PC-9 (cell line): ENCODE data around the gene SLIT1. TPM values are rescaled to one million over a fixed set of nuclear protein-coding genes. Genes with fewer than 3 reads are reported as not detected.

ENCODE experiments used
- BruUV-seq: library from RNA; stranded (reverse); fragments of 400-500 nt; replicated peaks from 2 replicates; lab custom pipeline; 2021; lab: Mats Ljungman, UMichigan
- CTCF ChIA-PET: fragments of 300-600 bp; sonication (Branson Sonifier 250); formaldehyde crosslinking; loops from one replicate; lab custom pipeline; 2022; ENCODE audit warnings: antibody characterized with exemption; lab: Charles Lee
- POLR2A ChIA-PET: fragments of 300-600 bp; sonication (Branson Sonifier 250); formaldehyde crosslinking; loops from one replicate; lab custom pipeline; 2022; ENCODE audit warnings: antibody characterized with exemption; ENCODE audit not compliant: unreplicated experiment; lab: Charles Lee
- DNase-seq, 2 experiments: peaks; one replicate each; pipeline versions ENCODE4 v3.0.0 to v3.0.0-alpha.2; 2015 to 2022; ENCODE audit warnings: mixed read lengths in 1 of 2
- H2AFZ ChIP-seq: fragments of 200-600 bp; sonication (generic); 2 replicates; pipeline ENCODE4 v1.8.1; 2017; ENCODE audit warnings: antibody characterized with exemption
- H3F3A ChIP-seq: fragments of 200-600 bp; sonication (generic); 2 replicates; pipeline ENCODE4 v1.8.1; 2017; ENCODE audit warnings: antibody characterized with exemption, mild to moderate bottlenecking, low read depth; ENCODE audit not compliant: insufficient read depth
- H3K27ac ChIP-seq: fragments of 200-600 bp; sonication (generic); 2 replicates; pipeline ENCODE4 v1.6.1; 2016; ENCODE audit warnings: mixed run types
- H3K27me3 ChIP-seq: fragments of 200-600 bp; sonication (generic); 2 replicates; pipeline ENCODE4 v1.6.1; 2016; ENCODE audit warnings: low read depth, mixed run types; ENCODE audit not compliant: insufficient read depth
- H3K36me3 ChIP-seq: fragments of 200-600 bp; sonication (generic); 2 replicates; pipeline ENCODE4 v1.6.1; 2016; ENCODE audit warnings: low read depth, mixed run types
- H3K4me1 ChIP-seq: fragments of 200-600 bp; sonication (generic); replicated peaks from 2 replicates; pipeline ENCODE4 v1.6.1; 2016; ENCODE audit warnings: mixed run types; ENCODE audit not compliant: insufficient read depth
- H3K4me2 ChIP-seq: fragments of 200-600 bp; sonication (generic); 2 replicates; pipeline ENCODE4 v1.6.1; 2017; ENCODE audit warnings: mixed run types
- H3K4me3 ChIP-seq: fragments of 200-600 bp; sonication (generic); 2 replicates; pipeline ENCODE4 v1.6.1; 2016; ENCODE audit warnings: mixed run types
- H3K79me2 ChIP-seq: fragments of 200-600 bp; sonication (generic); 2 replicates; pipeline ENCODE4 v1.6.1; 2017; ENCODE audit warnings: low read depth, mixed run types
- H3K9me2 ChIP-seq: fragments of 200-600 bp; sonication (generic); 2 replicates; pipeline ENCODE4 v1.8.1; 2017; ENCODE audit warnings: mild to moderate bottlenecking; ENCODE audit not compliant: insufficient read depth
- H3K9me3 ChIP-seq: fragments of 200-600 bp; sonication (generic); 2 replicates; pipeline ENCODE4 v1.8.1; 2016; ENCODE audit warnings: low read depth; ENCODE audit not compliant: insufficient read depth
- H4K20me1 ChIP-seq: fragments of 200-600 bp; sonication (generic); 2 replicates; pipeline ENCODE4 v1.8.1; 2017; ENCODE audit not compliant: insufficient read depth
- EZH2 ChIP-seq: fragments of 200-600 bp; sonication (generic); IDR thresholded peaks from 2 replicates; pipeline ENCODE4 v1.8.0; 2017; ENCODE audit warnings: antibody characterized with exemption, low read depth
- intact Hi-C: fragments of 100-400 bp; cut with micrococcal nuclease; formaldehyde crosslinking; loops from one replicate; pipeline ENCODE4 v1.10.0; 2022; ENCODE audit not compliant: unreplicated experiment
- total RNA-seq: library from RNA; stranded (reverse); gene quantifications from 2 replicates; pipeline ENCODE4 v1.2.3, GENCODE V29; 2021
- TF ChIP-seq, protein P1 (sequence below): fragments of 200-600 bp; sonication (generic); conservative IDR thresholded peaks from 2 replicates; pipeline ENCODE4 v1.6.1; 2017; ENCODE audit warnings: mixed run types, antibody characterized with exemption, mild to moderate bottlenecking, moderate library complexity

The SLIT1 gene
- total RNA-seq, 1 experiment from 2014 or later: not detected

DNA sequence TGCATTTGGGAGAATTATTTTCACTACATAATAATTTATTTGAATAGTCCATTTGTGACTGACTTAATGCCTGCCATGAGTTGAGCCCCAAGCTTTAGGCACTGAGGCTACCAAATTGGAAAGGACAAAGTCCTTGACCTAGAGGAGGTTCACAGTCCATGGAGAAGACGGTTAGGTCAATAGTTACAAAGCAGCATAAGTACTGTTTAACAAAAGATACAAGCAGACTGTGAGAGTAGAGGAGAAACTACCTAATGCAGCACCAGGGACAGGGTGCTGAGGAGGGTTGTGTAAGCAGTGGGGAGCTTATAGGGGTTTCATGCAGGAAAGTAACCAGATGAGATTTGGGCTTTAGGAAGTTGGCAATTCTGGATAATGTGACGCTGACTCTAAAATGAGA, 214.4 kb downstream of the SLIT1 start:
- Histone ChIP-seq H3K4me1 (no peaks in the 10 kb centered on the region), H3K4me2 (no peak overlapping the region), H3K79me2 (no peaks in the 10 kb centered on the region), H3K9me2 (no peaks in the 10 kb centered on the region), H3F3A (no peaks in the 10 kb centered on the region), H3K27ac (no peak overlapping the region), H2AFZ (no peak overlapping the region), H3K36me3 (no peaks in the 10 kb centered on the region), H4K20me1 (no peaks in the 10 kb centered on the region), H3K27me3 (no peaks in the 10 kb centered on the region), H3K9me3 (no peaks in the 10 kb centered on the region), H3K4me3 (no peak overlapping the region)
- no TSS peak for BruUV-seq
- TF ChIP-seq, protein P1, sequence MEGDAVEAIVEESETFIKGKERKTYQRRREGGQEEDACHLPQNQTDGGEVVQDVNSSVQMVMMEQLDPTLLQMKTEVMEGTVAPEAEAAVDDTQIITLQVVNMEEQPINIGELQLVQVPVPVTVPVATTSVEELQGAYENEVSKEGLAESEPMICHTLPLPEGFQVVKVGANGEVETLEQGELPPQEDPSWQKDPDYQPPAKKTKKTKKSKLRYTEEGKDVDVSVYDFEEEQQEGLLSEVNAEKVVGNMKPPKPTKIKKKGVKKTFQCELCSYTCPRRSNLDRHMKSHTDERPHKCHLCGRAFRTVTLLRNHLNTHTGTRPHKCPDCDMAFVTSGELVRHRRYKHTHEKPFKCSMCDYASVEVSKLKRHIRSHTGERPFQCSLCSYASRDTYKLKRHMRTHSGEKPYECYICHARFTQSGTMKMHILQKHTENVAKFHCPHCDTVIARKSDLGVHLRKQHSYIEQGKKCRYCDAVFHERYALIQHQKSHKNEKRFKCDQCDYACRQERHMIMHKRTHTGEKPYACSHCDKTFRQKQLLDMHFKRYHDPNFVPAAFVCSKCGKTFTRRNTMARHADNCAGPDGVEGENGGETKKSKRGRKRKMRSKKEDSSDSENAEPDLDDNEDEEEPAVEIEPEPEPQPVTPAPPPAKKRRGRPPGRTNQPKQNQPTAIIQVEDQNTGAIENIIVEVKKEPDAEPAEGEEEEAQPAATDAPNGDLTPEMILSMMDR: no peak
- no peak for TF ChIP-seq EZH2
- ChIA-PET POLR2A (no interaction called here), CTCF (no interaction called here)
- DNase-seq: no peak
- intact Hi-C loops: no loop called here

DNA sequence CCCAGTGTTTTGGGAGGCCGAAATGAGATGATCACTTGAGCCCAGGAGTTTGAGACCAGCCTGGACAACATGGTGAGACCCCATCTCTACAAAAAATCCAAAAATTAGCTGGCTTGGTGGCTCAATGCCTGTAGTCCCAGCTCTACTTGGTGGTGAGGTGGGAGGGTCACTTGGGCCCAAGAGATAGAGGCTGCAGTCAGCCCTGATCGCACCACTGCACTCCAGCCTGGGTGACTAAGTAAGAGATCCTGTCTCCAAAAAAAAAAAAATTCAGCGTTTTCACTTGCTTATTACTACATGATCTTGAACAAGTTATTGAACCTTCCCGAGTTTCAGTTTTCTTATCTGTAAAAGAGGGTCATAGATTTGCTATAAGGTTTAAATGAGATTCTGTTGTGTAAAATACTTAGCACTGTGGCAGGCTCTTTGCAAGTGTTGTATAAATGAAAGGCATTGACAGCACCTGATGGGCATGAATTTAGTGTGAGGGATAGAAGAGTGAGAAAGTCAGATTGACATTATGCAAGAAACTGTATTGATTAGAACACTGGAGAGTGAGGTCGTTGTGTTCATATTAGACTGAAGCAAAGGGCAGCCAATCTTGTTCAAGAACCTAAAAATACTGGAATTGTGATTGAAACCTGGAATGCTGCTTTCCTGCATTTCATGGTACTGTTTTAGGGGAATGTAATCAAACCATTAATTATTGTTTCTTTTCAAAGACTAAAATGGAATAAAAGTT, 216.9 kb downstream of the SLIT1 start:
- H3K36me3 ChIP-seq: no peaks in the 10 kb centered on the region
- H2AFZ ChIP-seq: no peak overlapping the region
- no peaks in the 10 kb centered on the region for H3K9me3 ChIP-seq
- ChIA-PET CTCF (no interaction called here), POLR2A (no interaction called here)
- H3F3A ChIP-seq: no peaks in the 10 kb centered on the region
- BruUV-seq: no TSS peak
- H3K9me2 ChIP-seq: no peaks in the 10 kb centered on the region
- no peak overlapping the region for H3K4me2 ChIP-seq
- no peak overlapping the region for H3K4me3 ChIP-seq
- intact Hi-C loops: no loop called here
- no peaks in the 10 kb centered on the region for H4K20me1 ChIP-seq
- H3K27ac ChIP-seq: no peak overlapping the region
- H3K27me3 ChIP-seq: no peaks in the 10 kb centered on the region
- TF ChIP-seq EZH2: no peak
- TF ChIP-seq, protein P1: no peak
- no peaks in the 10 kb centered on the region for H3K79me2 ChIP-seq
- H3K4me1 ChIP-seq: no peaks in the 10 kb centered on the region
- no peak for DNase-seq

DNA sequence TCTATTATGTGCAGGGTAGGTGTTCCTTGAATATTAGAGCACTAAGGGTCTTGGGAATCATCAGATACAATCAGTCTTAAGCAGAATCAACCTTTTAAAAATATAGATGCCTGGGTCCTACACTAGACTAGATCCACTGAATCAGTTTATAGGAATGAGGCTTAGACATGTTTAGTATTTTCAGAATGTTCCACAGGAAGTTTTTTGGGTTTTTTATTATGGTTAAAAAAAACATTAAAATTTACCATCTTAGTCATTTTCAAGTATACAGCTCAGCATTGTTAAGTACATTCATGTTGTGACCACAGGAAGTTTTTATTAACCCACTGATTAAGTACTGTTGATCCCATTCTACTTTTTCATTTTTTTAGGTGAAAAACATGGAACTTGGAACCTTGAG, 217.9 kb downstream of the SLIT1 start:
- no peaks in the 10 kb centered on the region for H3K9me3 ChIP-seq
- no peaks in the 10 kb centered on the region for H3K27me3 ChIP-seq
- no peaks in the 10 kb centered on the region for H3K9me2 ChIP-seq
- no peaks in the 10 kb centered on the region for H3K36me3 ChIP-seq
- no peaks in the 10 kb centered on the region for H3F3A ChIP-seq
- POLR2A ChIA-PET: no interaction called here
- CTCF ChIA-PET: no interaction called here
- H3K79me2 ChIP-seq: no peaks in the 10 kb centered on the region
- no TSS peak for BruUV-seq
- intact Hi-C loops: no loop called here
- H3K27ac ChIP-seq: no peak overlapping the region
- TF ChIP-seq EZH2: no peak
- TF ChIP-seq, protein P1: no peak
- no peak overlapping the region for H3K4me2 ChIP-seq
- no peak overlapping the region for H3K4me3 ChIP-seq
- no peak overlapping the region for H2AFZ ChIP-seq
- H4K20me1 ChIP-seq: no peaks in the 10 kb centered on the region
- no peaks in the 10 kb centered on the region for H3K4me1 ChIP-seq
- no peak for DNase-seq
